Endodermal cell (in vitro differentiated cells): ENCODE data around the gene ACTN1. TPM values are rescaled to one million over a fixed set of nuclear protein-coding genes. Genes with fewer than 3 reads are reported as not detected.

ENCODE experiments used
- DNase-seq: peaks from one replicate; pipeline ENCODE4 v3.0.0-alpha.2; 2017
- H3K27ac ChIP-seq: 2 replicates; pipeline ENCODE4 v1.5.1; 2013; ENCODE audit warnings: mild to moderate bottlenecking, low read depth, low read length, moderate library complexity
- H3K27me3 ChIP-seq: 2 replicates; pipeline ENCODE4 v1.6.1; 2013; ENCODE audit warnings: mild to moderate bottlenecking, low read length, moderate library complexity; ENCODE audit not compliant: insufficient read depth, control insufficient read depth, poor library complexity, severe bottlenecking
- H3K36me3 ChIP-seq: 2 replicates; pipeline ENCODE4 v1.7.0; 2013; ENCODE audit warnings: mild to moderate bottlenecking, low read length, moderate library complexity; ENCODE audit not compliant: control insufficient read depth, insufficient read depth
- H3K4me1 ChIP-seq: one replicate; pipeline ENCODE4 v1.7.0; 2013; ENCODE audit warnings: low read length; ENCODE audit not compliant: control insufficient read depth, insufficient read depth
- H3K4me3 ChIP-seq: 2 replicates; pipeline ENCODE4 v1.5.1; 2013; ENCODE audit warnings: mild to moderate bottlenecking, low read length, moderate library complexity
- H3K9ac ChIP-seq: 2 replicates; pipeline ENCODE4 v1.6.1; 2013; ENCODE audit warnings: mild to moderate bottlenecking, low read length, moderate library complexity; ENCODE audit not compliant: poor library complexity, severe bottlenecking; ENCODE audit errors: extremely low read depth
- H3K9me3 ChIP-seq: 2 replicates; pipeline ENCODE4 v1.6.1; 2013; ENCODE audit warnings: mild to moderate bottlenecking, low read length, moderate library complexity; ENCODE audit not compliant: control insufficient read depth
- H3K27ac Mint-ChIP-seq: 2 replicates; pipeline ENCODE4 v1.8.0; 2020; ENCODE audit warnings: mixed read lengths
- H3K27me3 Mint-ChIP-seq: 2 replicates; pipeline ENCODE4 v1.8.0; 2021; ENCODE audit warnings: mild to moderate bottlenecking, mixed read lengths; ENCODE audit not compliant: insufficient read depth
- H3K36me3 Mint-ChIP-seq: 2 replicates; pipeline ENCODE4 v1.8.0; 2020; ENCODE audit warnings: low read depth, mixed read lengths
- H3K4me1 Mint-ChIP-seq: 2 replicates; pipeline ENCODE4 v1.8.0; 2020; ENCODE audit warnings: mixed read lengths
- H3K4me3 Mint-ChIP-seq: 2 replicates; pipeline ENCODE4 v1.8.0; 2020; ENCODE audit warnings: mild to moderate bottlenecking, moderate library complexity, mixed read lengths
- H3K9me3 Mint-ChIP-seq: 2 replicates; pipeline ENCODE4 v1.8.0; 2020; ENCODE audit warnings: mild to moderate bottlenecking, mixed read lengths
- CTCF ChIP-seq: fragments of 200-600 bp; sonication (generic); conservative IDR thresholded peaks from 2 replicates; pipeline ENCODE4 v1.5.0; 2021; ENCODE audit warnings: antibody characterized with exemption, mild to moderate bottlenecking
- WGBS, 2 experiments: methylation state at CpG; one replicate each; pipeline versions ENCODE4 v1.1.5 to v1.1.7; 2013; ENCODE audit warnings: missing lambda C conversion rate in 2 of 2, mixed read lengths in 1 of 2; ENCODE audit not compliant: insufficient coverage in 1 of 2, insufficient read length in 1 of 2; 5-methylcytosine and 5-hydroxymethylcytosine counted together
- total RNA-seq, 2 donors: library from RNA; stranded (reverse); fragmentation: NEBNext Ultra II Directional in 1 of 2; extraction: Animal tissue kit (Norgen Biotek cat#: 25700) in 1 of 2; gene quantifications; 2 replicates in 1 of 2; 3 replicates in 1 of 2; pipeline ENCODE4 v1.2.1, GENCODE V29; 2021

ACTN1 gene
- total RNA-seq, 2 donors from 2014 or later: 190 to 275 TPM

GRCh38 chr14:68998062-68998461, 19.0 kb upstream of the ACTN1 start:
- Histone ChIP-seq H3K4me3 (no peak overlapping the region), H3K27me3 (no peaks in the 10 kb centered on the region), H3K27ac (no peak overlapping the region), H3K9ac (no peak overlapping the region), H3K36me3 (no peaks in the 10 kb centered on the region), H3K9me3 (no peaks in the 10 kb centered on the region), H3K4me1 (no peaks in the 10 kb centered on the region)
- Mint-ChIP-seq H3K36me3 (no peaks in the 10 kb centered on the region), H3K4me1 (peaks cover 2% of the 10 kb centered on the region), H3K27ac (no peak overlapping the region), H3K9me3 (peaks cover 5% of the 10 kb centered on the region), H3K27me3 (peaks cover 1% of the 10 kb centered on the region), H3K4me3 (no peak overlapping the region)
- no peak for TF ChIP-seq CTCF
- 73 to 76% methylated on average over 3 to 5 of the region's 5 CpGs for WGBS, 2 experiments
- DNase-seq: no peak

DNA sequence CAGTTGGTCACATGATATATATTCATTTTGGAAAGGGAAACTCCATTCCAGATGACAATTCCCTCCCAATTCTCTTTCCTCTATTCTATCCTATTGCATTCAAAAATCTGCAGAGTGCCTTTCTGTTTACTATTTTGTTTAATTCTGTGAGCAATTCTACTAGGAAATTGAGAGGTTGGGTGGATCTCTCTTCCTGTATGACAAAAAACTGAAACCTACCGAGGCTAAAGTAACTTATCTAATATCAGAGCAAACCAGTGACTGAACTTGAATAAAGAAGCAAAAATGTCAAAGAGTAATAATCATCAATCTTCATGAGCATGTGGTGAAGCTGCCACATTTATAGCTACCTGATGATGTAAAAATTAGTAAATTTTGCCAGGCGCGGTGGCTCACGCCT, 16.6 kb upstream of the ACTN1 start:
- H3K36me3 ChIP-seq: no peaks in the 10 kb centered on the region
- no peak overlapping the region for H3K27ac ChIP-seq
- H3K4me1 ChIP-seq: no peaks in the 10 kb centered on the region
- H3K27me3 Mint-ChIP-seq: peaks cover 1% of the 10 kb centered on the region
- no peaks in the 10 kb centered on the region for H3K4me1 Mint-ChIP-seq
- 96 to 99% methylated on average over 3 to 4 of the region's 4 CpGs for WGBS, 2 experiments
- no peaks in the 10 kb centered on the region for H3K27me3 ChIP-seq
- no peak for TF ChIP-seq CTCF
- H3K4me3 ChIP-seq: no peak overlapping the region
- H3K4me3 Mint-ChIP-seq: no peak overlapping the region
- DNase-seq: no peak
- H3K9me3 Mint-ChIP-seq: peaks cover 5% of the 10 kb centered on the region
- no peaks in the 10 kb centered on the region for H3K9me3 ChIP-seq
- no peak overlapping the region for H3K9ac ChIP-seq
- H3K36me3 Mint-ChIP-seq: no peaks in the 10 kb centered on the region
- no peak overlapping the region for H3K27ac Mint-ChIP-seq

- Histone ChIP-seq H3K4me1 (no peaks in the 10 kb centered on the region), H3K9ac (no peak overlapping the region), H3K4me3 (no peak overlapping the region), H3K27ac (no peak overlapping the region), H3K9me3 (no peaks in the 10 kb centered on the region), H3K36me3 (no peaks in the 10 kb centered on the region), H3K27me3 (no peaks in the 10 kb centered on the region)
- DNase-seq: no peak
- H3K36me3 Mint-ChIP-seq: no peaks in the 10 kb centered on the region
- peaks cover 1% of the 10 kb centered on the region for H3K4me1 Mint-ChIP-seq
- 78 to 86% methylated on average over 1 to 2 of the region's 2 CpGs for WGBS, 2 experiments
- peaks cover 5% of the 10 kb centered on the region for H3K9me3 Mint-ChIP-seq
- no peak overlapping the region for H3K4me3 Mint-ChIP-seq
- peaks cover 1% of the 10 kb centered on the region for H3K27me3 Mint-ChIP-seq
- no peak for TF ChIP-seq CTCF
- no peak overlapping the region for H3K27ac Mint-ChIP-seq
Observed at GRCh38 chr14:68994056-68994455, 15.0 kb upstream of the ACTN1 start.
